ENCODE results near the gene SLC40A1. TPM values are rescaled to one million over a fixed set of nuclear protein-coding genes. Genes with fewer than 3 reads are reported as not detected.

SLC40A1 gene
- total and polyA plus RNA-seq, 9 donors: 243 to 515 (median 361) TPM

GRCh38 chr2:189613077-189613636, 32.6 kb upstream of the SLC40A1 start:
- Histone ChIP-seq H3K36me3 (no peaks in the 10 kb centered on the region), H3K9me3 (no peaks in the 10 kb centered on the region), H3K27me3 (no peaks in the 10 kb centered on the region), H3K4me1 (ENCODE audit: insufficient read depth) (peaks cover 5% of the 10 kb centered on the region), H3K4me3 (peak overlapping the region; percentile 19), H3K27ac (peak overlapping the region in 1 of 2 donors; percentile 82)
- intact Hi-C loops (cut with DNase I): no loop called here
- TF ChIP-seq CTCF (IDR thresholded peaks at IDR 0.05) (no peak), POLR2A (IDR thresholded peaks at IDR 0.05) (no peak), EP300 (IDR thresholded peaks at IDR 0.05) (no peak)
- 0 to 2% (median 1%) methylated on average over 6 of the region's 6 CpGs for WGBS, 3 donors
- DNase-seq: peak in 3 of 5 donors; percentile 50 to 54 (median 53)

- no peaks in the 10 kb centered on the region for H3K9me3 ChIP-seq
- H3K27ac ChIP-seq: no peak overlapping the region
- DNase-seq: no peak
- intact Hi-C loops (cut with DNase I): no loop called here
- H3K27me3 ChIP-seq: no peaks in the 10 kb centered on the region
- 90 to 91% (median 91%) methylated on average over 2 of the region's 2 CpGs for WGBS, 3 donors
- H3K36me3 ChIP-seq: no peaks in the 10 kb centered on the region
- H3K4me1 ChIP-seq (ENCODE audit: insufficient read depth): peaks cover 5% of the 10 kb centered on the region
- H3K4me3 ChIP-seq: no peak overlapping the region
- TF ChIP-seq EP300 (IDR thresholded peaks at IDR 0.05) (no peak), POLR2A (IDR thresholded peaks at IDR 0.05) (no peak), CTCF (IDR thresholded peaks at IDR 0.05) (no peak)
Measured at GRCh38 chr2:189610700-189611099, 30.1 kb upstream of the SLC40A1 start.

- H3K4me1 ChIP-seq (ENCODE audit: insufficient read depth): peaks cover 5% of the 10 kb centered on the region
- no peaks in the 10 kb centered on the region for H3K27me3 ChIP-seq
- TF ChIP-seq CTCF (IDR thresholded peaks at IDR 0.05) (no peak), EP300 (IDR thresholded peaks at IDR 0.05) (no peak), POLR2A (IDR thresholded peaks at IDR 0.05) (no peak)
- no peak overlapping the region for H3K4me3 ChIP-seq
- 88 to 96% (median 93%) methylated on average over 1 of the region's 1 CpG for WGBS, 3 donors
- H3K27ac ChIP-seq: no peak overlapping the region
- H3K9me3 ChIP-seq: no peaks in the 10 kb centered on the region
- DNase-seq: no peak
- intact Hi-C loops (cut with DNase I): no loop called here
- no peaks in the 10 kb centered on the region for H3K36me3 ChIP-seq
Measured at GRCh38 chr2:189609853-189610252, 29.3 kb upstream of the SLC40A1 start.

GRCh38 chr2:189609423-189609816, 28.8 kb upstream of the SLC40A1 start:
- no peaks in the 10 kb centered on the region for H3K9me3 ChIP-seq
- DNase-seq: no peak
- H3K36me3 ChIP-seq: no peaks in the 10 kb centered on the region
- 69 to 78% (median 76%) methylated on average over 4 of the region's 4 CpGs for WGBS, 3 donors
- no peaks in the 10 kb centered on the region for H3K27me3 ChIP-seq
- intact Hi-C loops (cut with DNase I): no loop called here
- peaks cover 4% of the 10 kb centered on the region for H3K4me1 ChIP-seq (ENCODE audit: insufficient read depth)
- no peak for TF ChIP-seq CTCF (IDR thresholded peaks at IDR 0.05)
- no peak for TF ChIP-seq EP300 (IDR thresholded peaks at IDR 0.05)
- H3K4me3 ChIP-seq: no peak overlapping the region
- no peak overlapping the region for H3K27ac ChIP-seq
